Nephron (organoid): Measurements from ENCODE around the gene CYP27C1.
A peak's percentile ranks its signal among the peaks of the same experiment; 100 is the strongest.

Experiments
- H3K27ac Mint-ChIP-seq, 3 experiments: 2 replicates each; pipeline ENCODE4 v1.8.0; 2020; ENCODE audit warnings: mixed read lengths in 3 of 3, mild to moderate bottlenecking in 2 of 3, moderate library complexity in 1 of 3
- H3K27me3 Mint-ChIP-seq: 2 replicates; pipeline ENCODE4 v1.8.0; 2021; ENCODE audit warnings: low read depth, mild to moderate bottlenecking, moderate library complexity, mixed read lengths
- H3K36me3 Mint-ChIP-seq: 2 replicates; pipeline ENCODE4 v1.8.0; 2020; ENCODE audit warnings: low read depth, mixed read lengths
- H3K4me1 Mint-ChIP-seq: 2 replicates; pipeline ENCODE4 v1.8.0; 2020; ENCODE audit warnings: mixed read lengths
- H3K4me3 Mint-ChIP-seq, 3 experiments: 2 replicates each; pipeline ENCODE4 v1.8.0; 2020; ENCODE audit warnings: mild to moderate bottlenecking in 3 of 3, mixed read lengths in 3 of 3, moderate library complexity in 2 of 3
- H3K9me3 Mint-ChIP-seq: 2 replicates; pipeline ENCODE4 v1.8.0; 2020; ENCODE audit warnings: mixed read lengths
- CTCF ChIP-seq, 3 experiments: fragments of 200-600 bp; sonication (generic); IDR thresholded peaks; one replicate each; pipeline ENCODE4 v1.5.0; 2021; ENCODE audit warnings: antibody characterized with exemption in 3 of 3; ENCODE audit not compliant: unreplicated experiment in 3 of 3

The CYP27C1 gene

DNA sequence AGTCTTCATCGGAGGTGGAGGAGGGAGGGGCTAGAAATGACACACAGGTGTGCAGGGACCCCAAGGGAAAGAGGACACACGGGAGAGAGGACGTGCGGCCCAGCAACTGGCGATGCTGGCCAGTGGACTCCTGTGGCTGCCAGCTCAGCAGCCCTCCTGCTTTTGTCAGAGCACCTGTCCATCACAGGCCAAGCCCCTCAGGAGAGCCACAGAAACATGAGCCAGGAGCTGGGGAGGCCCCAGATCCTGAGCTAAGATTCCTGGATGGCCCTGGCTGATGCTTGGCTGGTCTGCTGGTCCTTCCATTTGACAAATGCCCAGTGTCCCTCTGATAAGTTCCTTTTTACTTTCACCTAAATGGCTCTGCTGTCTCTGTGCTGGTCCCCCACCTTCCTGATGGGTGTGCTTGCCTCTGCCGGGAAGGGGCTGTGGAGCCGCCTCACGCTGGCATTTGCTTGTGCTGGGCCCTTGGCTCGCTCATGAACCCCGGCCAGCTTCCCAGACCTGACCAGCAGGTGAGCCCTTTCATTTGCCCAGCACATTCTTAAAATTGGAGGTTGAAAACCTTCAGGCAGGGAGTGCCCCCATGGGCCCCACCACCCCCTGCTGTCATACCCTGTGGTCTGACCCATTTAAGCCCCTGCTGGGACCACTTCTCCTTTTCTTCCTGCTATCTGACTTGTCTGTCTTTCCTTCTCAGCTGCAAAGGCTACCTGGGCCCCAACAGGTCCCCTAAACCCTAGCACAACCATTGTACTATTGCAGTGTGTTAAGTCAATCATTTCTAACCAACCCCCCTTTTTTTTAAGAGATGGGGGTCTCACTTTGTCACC is 37.3 kb downstream of the CYP27C1 start:
- H3K36me3 Mint-ChIP-seq: peaks cover 36% of the 10 kb centered on the region
- H3K4me1 Mint-ChIP-seq: no peaks in the 10 kb centered on the region
- peaks cover 9% of the 10 kb centered on the region for H3K27me3 Mint-ChIP-seq
- TF ChIP-seq CTCF (IDR thresholded peaks at IDR 0.05; ENCODE audit: unreplicated experiment in 3 of 3): no peak
- H3K9me3 Mint-ChIP-seq: peaks cover 17% of the 10 kb centered on the region
- no peak overlapping the region for H3K27ac Mint-ChIP-seq
- H3K4me3 Mint-ChIP-seq: no peak overlapping the region

GRCh38 chr2:127181851-127182250 is 38.2 kb downstream of the CYP27C1 start:
- H3K36me3 Mint-ChIP-seq: peaks cover 30% of the 10 kb centered on the region
- peaks cover 17% of the 10 kb centered on the region for H3K9me3 Mint-ChIP-seq
- TF ChIP-seq CTCF (IDR thresholded peaks at IDR 0.05; ENCODE audit: unreplicated experiment in 3 of 3): no peak
- H3K4me3 Mint-ChIP-seq: no peak overlapping the region
- H3K4me1 Mint-ChIP-seq: peaks cover 2% of the 10 kb centered on the region
- no peak overlapping the region for H3K27ac Mint-ChIP-seq
- peaks cover 9% of the 10 kb centered on the region for H3K27me3 Mint-ChIP-seq

DNA sequence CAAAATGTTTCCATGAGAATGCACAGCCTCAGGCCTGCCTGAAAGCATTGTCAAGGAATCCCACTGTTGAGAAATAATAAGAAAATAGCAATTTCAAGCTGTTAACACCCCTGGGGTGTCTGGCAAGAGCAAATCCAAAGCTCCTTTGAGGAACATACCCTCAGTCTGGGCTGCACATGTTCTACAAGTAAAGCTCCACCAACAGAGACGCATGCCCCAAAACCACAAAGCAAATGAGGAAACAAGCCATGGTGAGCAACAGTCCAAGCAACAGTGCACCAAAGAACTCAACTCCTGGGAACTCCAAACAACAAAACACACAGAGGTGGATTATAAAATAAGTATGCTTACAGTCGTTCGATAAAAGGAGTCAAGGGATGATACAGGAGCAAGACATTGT is 40.3 kb downstream of the CYP27C1 start:
- peaks cover 17% of the 10 kb centered on the region for H3K9me3 Mint-ChIP-seq
- H3K27me3 Mint-ChIP-seq: peaks cover 9% of the 10 kb centered on the region
- H3K4me1 Mint-ChIP-seq: peaks cover 23% of the 10 kb centered on the region
- no peak overlapping the region for H3K4me3 Mint-ChIP-seq
- no peak for TF ChIP-seq CTCF (IDR thresholded peaks at IDR 0.05; ENCODE audit: unreplicated experiment in 3 of 3)
- peaks cover 24% of the 10 kb centered on the region for H3K36me3 Mint-ChIP-seq
- no peak overlapping the region for H3K27ac Mint-ChIP-seq

GRCh38 chr2:127177617-127178263 is 42.4 kb downstream of the CYP27C1 start:
- H3K27me3 Mint-ChIP-seq: peaks cover 5% of the 10 kb centered on the region
- H3K36me3 Mint-ChIP-seq: peaks cover 17% of the 10 kb centered on the region
- TF ChIP-seq CTCF (IDR thresholded peaks at IDR 0.05; ENCODE audit: unreplicated experiment in 3 of 3): no peak
- no peak overlapping the region for H3K4me3 Mint-ChIP-seq
- peak overlapping the region in 1 of 3 experiments; percentile 35 for H3K27ac Mint-ChIP-seq
- peaks cover 42% of the 10 kb centered on the region for H3K4me1 Mint-ChIP-seq
- H3K9me3 Mint-ChIP-seq: peaks cover 17% of the 10 kb centered on the region

- peaks cover 45% of the 10 kb centered on the region for H3K4me1 Mint-ChIP-seq
- peaks cover 5% of the 10 kb centered on the region for H3K27me3 Mint-ChIP-seq
- TF ChIP-seq CTCF (IDR thresholded peaks at IDR 0.05; ENCODE audit: unreplicated experiment in 3 of 3): no peak
- H3K27ac Mint-ChIP-seq: peak overlapping the region; percentile 39 to 81 (median 74)
- peaks cover 17% of the 10 kb centered on the region for H3K9me3 Mint-ChIP-seq
- H3K4me3 Mint-ChIP-seq: no peak overlapping the region
- peaks cover 17% of the 10 kb centered on the region for H3K36me3 Mint-ChIP-seq
These were observed 43.5 kb downstream of the CYP27C1 start for GRCh38 chr2:127176371-127177311.
